Gastrocnemius medialis (tissue), 4 donors: Measurements from ENCODE around the gene SFT2D2. TPM values are rescaled to one million over a fixed set of nuclear protein-coding genes. Genes with fewer than 3 reads are reported as not detected.
"Not testable (repeated sequence)": the region's sequence is repeated elsewhere in the genome, so short reads cannot be mapped to it uniquely, and the experiment has no call there.

ENCODE experiments used
- ATAC-seq, 2 donors: fragments of 150-250 bp; one replicate each; pipeline ENCODE4 v1.9.1; 2016
- DNase-seq, 2 donors: peaks; one replicate each; pipeline ENCODE4 v3.0.0-alpha.2; 2019
- H3K27ac ChIP-seq, 4 donors: fragments of 200-600 bp; sonication (generic); 1 replicate in 1 of 4; 2 replicates in 3 of 4; pipeline ENCODE4 v1.5.1; 2016 to 2018; ENCODE audit warnings: mild to moderate bottlenecking in 2 of 4, moderate library complexity in 1 of 4
- H3K27me3 ChIP-seq, 3 donors: fragments of 200-600 bp; sonication (generic) in 2 of 3; 1 replicate in 1 of 3; 2 replicates in 2 of 3; pipeline versions ENCODE4 v1.5.1 to v1.6.0; 2016 to 2019; ENCODE audit warnings: mild to moderate bottlenecking in 1 of 3, moderate library complexity in 1 of 3
- H3K36me3 ChIP-seq, 2 donors: fragments of 200-600 bp; sonication (generic) in 1 of 2; one replicate each; pipeline ENCODE4 v1.5.1; 2017 to 2018
- H3K4me1 ChIP-seq, 2 donors: fragments of 200-600 bp; sonication (generic) in 1 of 2; one replicate each; pipeline ENCODE4 v1.5.1; 2016 to 2017; ENCODE audit warnings: mild to moderate bottlenecking in 2 of 2
- H3K4me3 ChIP-seq, 4 donors: fragments of 200-600 bp; sonication (generic) in 3 of 4; 1 replicate in 1 of 4; 2 replicates in 3 of 4; pipeline ENCODE4 v1.5.1; 2016 to 2019; ENCODE audit warnings: mild to moderate bottlenecking in 2 of 4
- H3K9me3 ChIP-seq, 3 donors: fragments of 200-600 bp; sonication (generic) in 2 of 3; 1 replicate in 1 of 3; 2 replicates in 2 of 3; pipeline ENCODE4 v1.5.1; 2016 to 2019
- POLR2A ChIP-seq, 2 donors: fragments of 450-650 bp; IDR thresholded peaks; one replicate each; pipeline ENCODE4 v1.6.1; 2017; ENCODE audit warnings: antibody characterized with exemption in 2 of 2, mild to moderate bottlenecking in 2 of 2, moderate library complexity in 2 of 2
- in situ Hi-C, 4 donors: fragments of 200-750 bp; cut with MboI; loops; one replicate each; pipeline versions ENCODE4 v1.15.0 to v1.8.0; 2017; ENCODE audit warnings: low sequenced_read_pairs in 4 of 4
- intact Hi-C: fragments of 100-400 bp; cut with DNase I; formaldehyde crosslinking; loops from one replicate; pipeline ENCODE4 v1.15.1; 2023; ENCODE audit warnings: low total_unique reads
- total RNA-seq, 4 donors: library from RNA; depleted of rRNA; stranded (reverse); fragments of >200 nt; gene quantifications; one replicate each; pipeline versions ENCODE4 v1.1.0 to v1.2.3, GENCODE V29; 2016
- TF ChIP-seq, protein P1 (sequence below), 5 experiments: fragments of 450-650 bp in 3 of 5; fragments of 200-600 bp in 2 of 5; sonication (generic) in 2 of 5; IDR thresholded peaks in 4 of 5; conservative IDR thresholded peaks in 1 of 5; 1 replicate in 4 of 5; 2 replicates in 1 of 5; pipeline ENCODE4 v1.5.1; 2016 to 2019; ENCODE audit warnings: antibody characterized with exemption in 5 of 5, mild to moderate bottlenecking in 3 of 5, moderate library complexity in 3 of 5

Gene SFT2D2
- total RNA-seq, 4 donors from 2014 or later, result 10.2 to 15.8 (median 11.7) TPM

DNA sequence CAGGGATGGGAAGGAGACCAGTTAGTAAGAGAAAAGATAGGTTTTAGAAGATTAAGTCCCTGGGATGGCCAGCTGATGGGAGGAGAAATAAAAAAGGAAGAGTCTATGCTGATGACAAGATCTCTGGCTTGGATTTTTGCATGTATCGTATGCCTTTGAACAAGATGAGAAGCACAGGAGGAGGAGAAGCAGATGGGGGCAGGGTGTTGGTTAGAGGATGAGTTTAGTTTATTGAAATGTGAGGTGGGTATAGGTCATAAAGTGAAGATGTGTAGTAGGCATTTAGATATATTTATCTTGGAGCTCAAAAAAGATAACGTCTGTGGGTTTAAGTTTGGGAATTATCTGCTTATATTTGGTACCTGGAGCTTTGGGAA lies 45.7 kb upstream of the SFT2D2 start:
- Histone ChIP-seq H3K27me3 (no peaks in the 10 kb centered on the region), H3K36me3 (peaks cover 0 to 5% of the 10 kb centered on the region in 2 donors), H3K4me1 (peaks cover 9 to 10% of the 10 kb centered on the region in 2 donors), H3K27ac (peak overlapping the region; percentile 85 to 91 (median 90)), H3K9me3 (no peaks in the 10 kb centered on the region), H3K4me3 (peak overlapping the region; percentile 72 to 83 (median 74))
- TF ChIP-seq, protein P1, sequence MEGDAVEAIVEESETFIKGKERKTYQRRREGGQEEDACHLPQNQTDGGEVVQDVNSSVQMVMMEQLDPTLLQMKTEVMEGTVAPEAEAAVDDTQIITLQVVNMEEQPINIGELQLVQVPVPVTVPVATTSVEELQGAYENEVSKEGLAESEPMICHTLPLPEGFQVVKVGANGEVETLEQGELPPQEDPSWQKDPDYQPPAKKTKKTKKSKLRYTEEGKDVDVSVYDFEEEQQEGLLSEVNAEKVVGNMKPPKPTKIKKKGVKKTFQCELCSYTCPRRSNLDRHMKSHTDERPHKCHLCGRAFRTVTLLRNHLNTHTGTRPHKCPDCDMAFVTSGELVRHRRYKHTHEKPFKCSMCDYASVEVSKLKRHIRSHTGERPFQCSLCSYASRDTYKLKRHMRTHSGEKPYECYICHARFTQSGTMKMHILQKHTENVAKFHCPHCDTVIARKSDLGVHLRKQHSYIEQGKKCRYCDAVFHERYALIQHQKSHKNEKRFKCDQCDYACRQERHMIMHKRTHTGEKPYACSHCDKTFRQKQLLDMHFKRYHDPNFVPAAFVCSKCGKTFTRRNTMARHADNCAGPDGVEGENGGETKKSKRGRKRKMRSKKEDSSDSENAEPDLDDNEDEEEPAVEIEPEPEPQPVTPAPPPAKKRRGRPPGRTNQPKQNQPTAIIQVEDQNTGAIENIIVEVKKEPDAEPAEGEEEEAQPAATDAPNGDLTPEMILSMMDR (IDR thresholded peaks at IDR 0.05 in 4 of 5, conservative IDR thresholded peaks at IDR 0.05 in 1 of 5), result no peak
- no peak for TF ChIP-seq POLR2A (IDR thresholded peaks at IDR 0.05)
- ATAC-seq, result no peak
- no peak for DNase-seq
- intact Hi-C loops (no loop called here), in situ Hi-C loops (no loop called here)

DNA sequence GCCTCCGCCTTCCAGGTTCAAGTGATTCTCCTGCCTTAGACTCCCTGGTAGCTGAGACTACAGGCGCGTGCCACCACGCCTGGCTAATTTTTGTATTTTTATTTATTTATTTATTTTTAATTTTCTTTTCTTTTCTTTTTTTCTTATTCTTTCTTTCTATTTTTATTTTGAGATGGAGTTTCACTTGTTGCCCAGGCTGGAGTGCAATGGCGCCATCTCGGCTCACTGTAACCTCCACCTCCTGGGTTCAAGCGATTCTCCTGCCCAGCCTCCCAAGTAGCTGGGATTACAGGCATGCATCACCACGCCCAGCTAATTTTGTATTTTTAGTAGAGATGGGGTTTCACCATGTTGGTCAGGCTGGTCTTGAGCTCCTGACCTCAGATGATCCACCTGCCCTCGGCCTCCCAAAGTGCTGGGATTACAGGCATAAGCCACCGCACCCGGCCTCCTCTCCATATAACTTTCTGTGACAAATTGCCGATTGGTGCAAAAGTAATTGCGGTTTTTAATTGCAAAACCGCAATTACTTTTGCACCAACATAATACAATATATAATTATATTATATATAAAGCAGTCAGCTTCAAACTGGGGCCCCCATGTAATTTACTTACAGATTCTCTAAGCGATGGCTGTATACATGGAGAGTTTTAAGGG lies 44.6 kb upstream of the SFT2D2 start:
- H3K27me3 ChIP-seq, in situ Hi-C loops, H3K27ac ChIP-seq, DNase-seq, H3K9me3 ChIP-seq, intact Hi-C loops, ATAC-seq, H3K4me3 ChIP-seq, H3K36me3 ChIP-seq: not testable (repeated sequence)
- H3K4me1 ChIP-seq, result peaks cover 9 to 10% of the 10 kb centered on the region in 2 donors

DNA sequence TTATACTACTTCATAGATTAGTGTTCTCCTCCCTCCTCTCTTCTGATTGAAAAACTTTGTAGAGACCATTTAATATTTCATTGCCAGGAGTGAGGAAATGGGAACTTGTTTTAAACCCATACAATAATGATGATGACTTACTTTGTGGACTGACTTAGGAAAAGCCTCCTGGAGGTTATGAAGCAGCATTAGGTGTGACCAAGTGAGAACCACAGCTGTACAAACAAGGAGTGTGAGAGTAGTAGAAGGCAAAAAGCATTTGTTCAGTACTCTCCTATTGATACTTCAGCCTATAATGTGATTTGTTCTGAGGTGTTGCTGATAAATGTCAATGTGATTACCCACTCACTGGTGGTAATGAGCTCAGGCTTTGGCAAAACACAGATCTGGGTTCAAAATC lies 38.6 kb upstream of the SFT2D2 start:
- no peaks in the 10 kb centered on the region for H3K4me1 ChIP-seq
- no peaks in the 10 kb centered on the region for H3K27me3 ChIP-seq
- in situ Hi-C loops (no loop called here), intact Hi-C loops (no loop called here)
- no peaks in the 10 kb centered on the region for H3K9me3 ChIP-seq
- H3K27ac ChIP-seq, result no peak overlapping the region
- no peak for ATAC-seq
- no peak for DNase-seq
- TF ChIP-seq POLR2A (IDR thresholded peaks at IDR 0.05), result no peak
- TF ChIP-seq, protein P1 (IDR thresholded peaks at IDR 0.05 in 4 of 5, conservative IDR thresholded peaks at IDR 0.05 in 1 of 5), result no peak
- peaks cover 0 to 44% of the 10 kb centered on the region in 2 donors for H3K36me3 ChIP-seq
- no peak overlapping the region for H3K4me3 ChIP-seq

DNA sequence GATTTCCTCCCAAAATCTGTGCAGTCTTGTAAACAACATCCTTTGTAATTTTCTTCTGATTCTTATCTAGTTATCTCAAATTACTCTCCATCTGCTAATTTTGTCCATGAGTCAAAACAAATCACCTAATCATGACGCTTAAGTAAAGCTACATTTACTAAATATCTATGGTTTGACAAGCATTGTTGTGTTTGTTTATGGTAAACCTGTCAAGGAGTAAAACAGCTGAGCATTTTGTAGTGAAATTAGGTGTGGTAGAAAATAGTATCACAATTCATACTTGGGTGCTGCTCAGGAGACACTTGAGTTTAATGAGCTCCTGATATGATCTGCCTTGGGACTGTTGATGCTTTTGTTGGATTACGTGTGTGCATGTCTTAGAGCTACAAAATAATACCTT lies 35.4 kb upstream of the SFT2D2 start:
- DNase-seq, result no peak
- Histone ChIP-seq H3K4me1 (no peaks in the 10 kb centered on the region), H3K4me3 (no peak overlapping the region), H3K36me3 (peaks cover 0 to 57% of the 10 kb centered on the region in 2 donors), H3K9me3 (no peaks in the 10 kb centered on the region), H3K27ac (no peak overlapping the region), H3K27me3 (no peaks in the 10 kb centered on the region)
- TF ChIP-seq, protein P1 (IDR thresholded peaks at IDR 0.05 in 4 of 5, conservative IDR thresholded peaks at IDR 0.05 in 1 of 5), result no peak
- no peak for TF ChIP-seq POLR2A (IDR thresholded peaks at IDR 0.05)
- in situ Hi-C loops, result no loop called here
- no peak for ATAC-seq
- intact Hi-C loops, result no loop called here

DNA sequence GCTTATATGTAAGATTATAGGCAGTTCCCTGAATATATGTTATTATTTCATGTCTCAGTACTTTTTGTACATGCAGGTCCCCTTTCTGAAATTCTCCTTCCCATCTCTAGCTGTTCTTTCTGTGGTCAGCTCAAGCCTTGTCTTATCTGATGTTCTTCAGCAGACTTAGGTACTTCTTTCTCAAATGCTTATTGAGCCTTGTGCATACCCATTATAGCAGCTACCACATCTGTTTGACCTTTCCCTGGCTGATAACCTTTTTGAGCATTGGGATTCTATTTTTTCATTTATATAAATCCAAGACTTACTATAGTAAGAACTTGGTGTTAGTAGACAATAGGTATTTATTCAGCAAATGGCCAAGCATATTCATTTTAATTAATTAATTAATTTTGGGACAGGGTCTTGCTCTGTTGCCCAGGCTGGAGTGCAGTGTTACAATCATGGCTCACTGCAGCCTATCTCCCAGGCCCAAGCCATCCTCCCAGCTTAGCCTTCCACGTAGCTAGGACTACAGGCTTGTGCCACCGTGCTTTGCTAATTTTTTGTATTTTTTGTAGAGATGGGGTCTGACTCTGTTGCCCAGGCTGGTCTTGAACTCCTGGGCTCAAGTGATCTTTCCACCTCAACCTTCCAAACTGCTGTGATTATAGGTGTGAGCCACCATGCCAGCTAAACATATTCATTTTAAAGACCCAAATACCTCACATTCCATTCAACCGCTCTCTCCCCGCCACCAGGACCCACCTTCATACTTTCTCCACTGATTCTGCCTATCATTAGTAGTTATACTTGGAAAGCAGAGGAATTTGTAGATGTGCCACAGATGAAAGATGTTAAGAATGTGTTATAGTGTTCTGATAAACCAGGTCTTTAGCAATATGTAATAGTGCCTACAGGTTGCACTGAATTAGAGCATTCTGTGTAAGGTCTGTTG lies 30.3 kb upstream of the SFT2D2 start:
- Histone ChIP-seq H3K27me3 (no peaks in the 10 kb centered on the region), H3K9me3 (no peaks in the 10 kb centered on the region), H3K36me3 (peaks cover 0 to 76% of the 10 kb centered on the region in 2 donors), H3K27ac (no peak overlapping the region), H3K4me1 (no peaks in the 10 kb centered on the region), H3K4me3 (no peak overlapping the region)
- intact Hi-C loops (no loop called here), in situ Hi-C loops (no loop called here)
- TF ChIP-seq, protein P1 (IDR thresholded peaks at IDR 0.05 in 4 of 5, conservative IDR thresholded peaks at IDR 0.05 in 1 of 5), result no peak
- no peak for DNase-seq
- ATAC-seq, result no peak
